Effector memory CD8-positive, alpha-beta T cell (primary cell): ENCODE results near the gene TNNT2.
A peak's percentile ranks its signal among the peaks of the same experiment; 100 is the strongest.

Experiments used
- ATAC-seq: fragments of 150-1000 bp; cut with Tn5 transposase; replicated peaks from 2 replicates; pipeline ENCODE4 v1.10.0; 2021; ENCODE audit warnings: mild to moderate bottlenecking, moderate library complexity
- DNase-seq, 3 experiments: peaks; one replicate each; pipeline ENCODE4 v3.0.0; 2021
- H3K27ac Mint-ChIP-seq, 2 donors: one replicate each; pipeline ENCODE4 v1.8.0; 2022; ENCODE audit warnings: mild to moderate bottlenecking in 2 of 2, mixed read lengths in 2 of 2, moderate library complexity in 2 of 2
- H3K27me3 Mint-ChIP-seq, 2 donors: one replicate each; pipeline ENCODE4 v1.8.0; 2022; ENCODE audit warnings: mixed read lengths in 2 of 2
- H3K36me3 Mint-ChIP-seq: one replicate; pipeline ENCODE4 v1.8.0; 2022; ENCODE audit warnings: mild to moderate bottlenecking, moderate library complexity, mixed read lengths; ENCODE audit not compliant: insufficient read depth
- H3K4me1 Mint-ChIP-seq, 2 donors: one replicate each; pipeline ENCODE4 v1.8.0; 2022; ENCODE audit warnings: low read depth in 2 of 2, mixed read lengths in 2 of 2
- H3K4me3 Mint-ChIP-seq, 2 donors: one replicate each; pipeline ENCODE4 v1.8.0; 2022; ENCODE audit warnings: mild to moderate bottlenecking in 2 of 2, mixed read lengths in 2 of 2, moderate library complexity in 2 of 2
- H3K9me3 Mint-ChIP-seq, 2 donors: one replicate each; pipeline ENCODE4 v1.8.0; 2022; ENCODE audit warnings: mixed read lengths in 2 of 2

TNNT2 gene

DNA sequence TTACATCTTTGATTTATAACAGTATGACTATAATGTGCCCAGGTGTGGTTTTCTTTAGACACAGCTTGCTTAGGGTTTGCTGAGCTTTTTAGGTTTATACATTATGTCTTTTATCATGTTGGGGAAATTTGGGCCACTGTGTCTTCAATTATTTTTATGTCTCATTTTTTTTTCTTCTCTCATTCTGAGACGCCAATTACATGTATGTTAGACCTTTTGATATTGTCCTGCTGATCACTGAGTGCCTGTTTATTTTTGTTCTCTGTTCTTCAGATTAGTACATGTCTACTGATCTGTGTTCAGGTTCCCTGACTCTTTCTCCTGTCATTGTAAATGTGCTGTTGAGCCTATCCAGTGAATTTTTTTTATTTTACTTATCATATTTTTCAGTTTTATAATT is 36.1 kb downstream of the TNNT2 start:
- H3K27me3 Mint-ChIP-seq, result peaks cover 7 to 9% of the 10 kb centered on the region in 2 donors
- H3K4me1 Mint-ChIP-seq, result no peaks in the 10 kb centered on the region
- H3K4me3 Mint-ChIP-seq, result no peak overlapping the region
- DNase-seq (no peak), ATAC-seq (no peak)
- no peaks in the 10 kb centered on the region for H3K36me3 Mint-ChIP-seq
- H3K27ac Mint-ChIP-seq, result no peak overlapping the region
- no peaks in the 10 kb centered on the region for H3K9me3 Mint-ChIP-seq

GRCh38 chr1:201336711-201337450 is 40.6 kb downstream of the TNNT2 start:
- H3K27me3 Mint-ChIP-seq, result peaks cover 7 to 33% of the 10 kb centered on the region in 2 donors
- DNase-seq (no peak), ATAC-seq (no peak)
- no peak overlapping the region for H3K4me3 Mint-ChIP-seq
- no peaks in the 10 kb centered on the region for H3K36me3 Mint-ChIP-seq
- peak overlapping the region in 1 of 2 donors; percentile 5 for H3K27ac Mint-ChIP-seq
- H3K9me3 Mint-ChIP-seq, result no peaks in the 10 kb centered on the region
- no peaks in the 10 kb centered on the region for H3K4me1 Mint-ChIP-seq

DNA sequence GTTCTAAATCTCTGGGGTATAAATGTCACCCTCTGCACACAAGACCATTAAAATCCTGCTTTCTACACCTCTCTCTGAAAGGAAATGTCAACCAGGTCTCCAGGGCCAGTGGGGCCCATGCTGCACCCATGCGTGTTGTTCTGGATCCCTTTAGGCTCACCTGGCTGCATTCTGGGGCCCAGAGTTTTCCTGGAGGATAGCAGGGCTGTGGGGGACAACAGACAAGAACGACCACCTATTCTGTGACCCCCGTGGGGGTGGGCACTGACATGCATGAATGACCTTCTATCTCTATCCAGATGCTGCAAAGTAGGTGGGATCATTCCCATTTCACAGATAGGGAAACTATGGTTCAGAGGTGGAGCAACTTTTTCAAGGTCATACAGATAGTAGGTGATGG is 41.6 kb downstream of the TNNT2 start:
- no peak for DNase-seq
- peaks cover 4% of the 10 kb centered on the region for H3K36me3 Mint-ChIP-seq
- H3K4me3 Mint-ChIP-seq, result no peak overlapping the region
- no peak for ATAC-seq
- H3K9me3 Mint-ChIP-seq, result no peaks in the 10 kb centered on the region
- no peak overlapping the region for H3K27ac Mint-ChIP-seq
- no peaks in the 10 kb centered on the region for H3K4me1 Mint-ChIP-seq
- peaks cover 8 to 43% of the 10 kb centered on the region in 2 donors for H3K27me3 Mint-ChIP-seq

GRCh38 chr1:201335174-201335870 is 42.2 kb downstream of the TNNT2 start:
- H3K9me3 Mint-ChIP-seq, result no peaks in the 10 kb centered on the region
- peaks cover 14 to 48% of the 10 kb centered on the region in 2 donors for H3K27me3 Mint-ChIP-seq
- no peaks in the 10 kb centered on the region for H3K4me1 Mint-ChIP-seq
- H3K36me3 Mint-ChIP-seq, result peaks cover 4% of the 10 kb centered on the region
- no peak for DNase-seq
- no peak overlapping the region for H3K27ac Mint-ChIP-seq
- no peak for ATAC-seq
- no peak overlapping the region for H3K4me3 Mint-ChIP-seq

GRCh38 chr1:201334325-201335173 is 42.9 kb downstream of the TNNT2 start:
- Mint-ChIP-seq H3K9me3 (no peaks in the 10 kb centered on the region), H3K27ac (no peak overlapping the region), H3K4me1 (no peaks in the 10 kb centered on the region), H3K36me3 (peaks cover 4% of the 10 kb centered on the region), H3K27me3 (peaks cover 16 to 56% of the 10 kb centered on the region in 2 donors), H3K4me3 (no peak overlapping the region)
- DNase-seq (no peak), ATAC-seq (no peak)

DNA sequence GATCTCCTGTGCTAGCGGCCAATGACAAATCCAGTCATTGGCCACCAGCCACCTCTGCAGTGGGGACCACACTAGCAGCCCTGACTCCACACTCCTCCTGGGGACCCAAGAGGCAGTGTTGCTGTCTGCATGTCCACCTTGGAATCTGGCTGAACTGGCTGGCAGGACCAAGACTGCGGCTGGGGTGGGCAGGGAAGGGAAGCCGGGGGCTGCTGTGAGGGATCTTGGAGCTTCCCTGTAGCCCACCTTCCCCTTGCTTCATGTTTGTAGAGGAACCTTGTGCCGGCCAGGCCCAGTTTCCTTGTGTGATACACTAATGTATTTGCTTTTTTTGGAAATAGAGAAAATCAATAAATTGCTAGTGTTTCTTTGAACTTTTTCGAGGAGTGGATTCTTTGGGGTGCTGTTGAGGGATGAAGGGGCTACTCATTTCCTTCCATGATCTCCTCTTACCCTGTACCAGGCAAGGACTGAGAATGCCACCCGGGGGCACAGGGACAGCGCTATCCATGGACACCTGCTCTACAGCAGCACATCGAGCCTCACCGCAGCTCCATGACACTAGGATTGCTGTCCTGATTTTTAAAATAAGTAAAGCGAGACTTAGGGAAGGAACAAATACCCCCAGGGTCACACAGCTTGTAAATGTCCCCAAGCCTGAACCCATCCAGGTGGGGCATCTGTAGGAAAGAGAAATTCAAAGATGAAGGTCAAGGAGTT is 44.7 kb downstream of the TNNT2 start:
- Mint-ChIP-seq H3K9me3 (no peaks in the 10 kb centered on the region), H3K4me1 (no peaks in the 10 kb centered on the region), H3K36me3 (peaks cover 4% of the 10 kb centered on the region), H3K4me3 (no peak overlapping the region), H3K27ac (no peak overlapping the region), H3K27me3 (peaks cover 9 to 57% of the 10 kb centered on the region in 2 donors)
- no peak for DNase-seq
- ATAC-seq, result no peak

DNA sequence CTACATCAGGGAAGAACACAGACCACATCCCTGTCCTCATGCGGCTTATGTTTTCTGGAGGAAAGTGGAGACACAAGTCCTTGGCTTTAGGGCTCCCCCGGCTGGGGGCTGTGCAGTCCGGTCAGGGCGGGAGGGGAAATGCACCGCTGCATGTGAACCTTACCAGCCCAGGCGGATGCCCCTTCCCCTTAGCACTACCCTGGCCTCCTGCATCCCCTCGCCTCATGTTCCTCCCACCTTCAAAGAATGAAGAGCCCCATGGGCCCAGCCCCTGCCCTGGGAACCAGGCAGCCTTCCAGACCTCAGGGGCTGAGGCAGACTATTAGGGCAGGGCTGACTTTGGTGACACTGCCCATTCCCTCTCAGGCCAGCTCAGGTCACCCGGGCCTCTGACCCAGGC is 45.5 kb downstream of the TNNT2 start:
- no peak for DNase-seq
- no peak for ATAC-seq
- Mint-ChIP-seq H3K36me3 (peaks cover 4% of the 10 kb centered on the region), H3K27me3 (peaks cover 12 to 59% of the 10 kb centered on the region in 2 donors), H3K4me3 (no peak overlapping the region), H3K27ac (no peak overlapping the region), H3K4me1 (no peaks in the 10 kb centered on the region), H3K9me3 (no peaks in the 10 kb centered on the region)

- Mint-ChIP-seq H3K36me3 (peaks cover 4% of the 10 kb centered on the region), H3K9me3 (no peaks in the 10 kb centered on the region), H3K4me1 (no peaks in the 10 kb centered on the region), H3K4me3 (no peak overlapping the region), H3K27ac (no peak overlapping the region), H3K27me3 (peaks cover 20 to 58% of the 10 kb centered on the region in 2 donors)
- DNase-seq (no peak), ATAC-seq (no peak)
Observed at GRCh38 chr1:201331166-201331565, 46.3 kb downstream of the TNNT2 start.

- Mint-ChIP-seq H3K36me3 (peaks cover 4% of the 10 kb centered on the region), H3K9me3 (no peaks in the 10 kb centered on the region), H3K27me3 (peaks cover 21 to 58% of the 10 kb centered on the region in 2 donors), H3K27ac (no peak overlapping the region), H3K4me1 (no peaks in the 10 kb centered on the region), H3K4me3 (no peak overlapping the region)
- DNase-seq, result no peak
- no peak for ATAC-seq
Observed at GRCh38 chr1:201330541-201330940, 46.9 kb downstream of the TNNT2 start.

DNA sequence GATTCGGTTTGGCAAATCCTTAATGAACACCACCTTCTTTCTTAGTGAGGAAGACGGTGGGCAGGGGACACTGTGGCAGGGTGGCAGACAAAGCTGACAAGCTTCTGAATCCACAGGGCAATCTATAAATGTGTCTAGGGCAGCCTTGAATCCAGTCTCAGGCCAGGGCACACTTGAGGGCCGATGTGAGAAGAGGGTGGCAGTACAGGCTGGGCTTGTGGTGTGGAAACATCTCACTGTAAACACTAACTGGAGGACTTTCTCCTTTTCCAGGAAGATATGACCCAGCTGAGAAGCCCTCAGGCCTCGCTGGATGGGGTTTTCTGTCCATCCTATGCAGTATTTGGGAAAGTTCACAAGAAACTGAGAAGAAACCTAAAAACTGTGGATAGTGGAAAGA is 47.7 kb downstream of the TNNT2 start:
- ATAC-seq, result no peak

DNA sequence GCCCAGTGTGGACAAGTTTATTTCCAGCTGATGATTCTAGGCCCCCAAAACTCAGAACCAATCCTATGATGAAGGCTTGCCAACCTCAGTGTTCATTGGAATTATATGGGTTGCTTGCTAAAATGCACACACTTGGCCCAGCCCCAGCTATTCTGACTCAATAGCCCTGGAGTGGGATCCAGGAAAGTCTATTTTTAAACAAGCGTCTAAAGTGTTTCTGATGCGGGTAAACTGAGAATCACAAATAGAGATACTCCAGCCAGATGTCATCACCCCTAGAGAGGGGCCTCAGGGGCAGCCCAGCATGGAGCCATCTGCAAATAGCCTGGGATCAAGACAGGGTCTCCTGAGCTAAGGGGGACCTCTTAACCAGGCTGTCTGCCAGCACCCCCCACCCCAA is 48.2 kb downstream of the TNNT2 start:
- peaks cover 4% of the 10 kb centered on the region for H3K36me3 Mint-ChIP-seq
- H3K27ac Mint-ChIP-seq, result no peak overlapping the region
- H3K9me3 Mint-ChIP-seq, result no peaks in the 10 kb centered on the region
- no peak overlapping the region for H3K4me3 Mint-ChIP-seq
- H3K27me3 Mint-ChIP-seq, result peaks cover 21 to 54% of the 10 kb centered on the region in 2 donors
- no peak for DNase-seq
- ATAC-seq, result no peak
- H3K4me1 Mint-ChIP-seq, result no peaks in the 10 kb centered on the region

More for the DNA sequence above, 47.7 kb downstream of the TNNT2 start:
- Mint-ChIP-seq H3K4me3 (no peak overlapping the region), H3K36me3 (peaks cover 4% of the 10 kb centered on the region), H3K9me3 (no peaks in the 10 kb centered on the region), H3K27me3 (peaks cover 21 to 54% of the 10 kb centered on the region in 2 donors), H3K27ac (no peak overlapping the region), H3K4me1 (no peaks in the 10 kb centered on the region)
- no peak for DNase-seq

- H3K27ac Mint-ChIP-seq, result no peak overlapping the region
- DNase-seq, result no peak
Observed at GRCh38 chr1:201328576-201328975, 48.9 kb downstream of the TNNT2 start.

GRCh38 chr1:201327687-201328240 is 49.7 kb downstream of the TNNT2 start:
- H3K27ac Mint-ChIP-seq, result no peak overlapping the region
- H3K4me3 Mint-ChIP-seq, result no peak overlapping the region
- H3K27me3 Mint-ChIP-seq, result peaks cover 21 to 57% of the 10 kb centered on the region in 2 donors
- no peaks in the 10 kb centered on the region for H3K9me3 Mint-ChIP-seq
- peaks cover 4% of the 10 kb centered on the region for H3K36me3 Mint-ChIP-seq
- ATAC-seq, result no peak
- no peak for DNase-seq
- H3K4me1 Mint-ChIP-seq, result no peaks in the 10 kb centered on the region

More at GRCh38 chr1:201328576-201328975, 48.9 kb downstream of the TNNT2 start:
- H3K9me3 Mint-ChIP-seq, result no peaks in the 10 kb centered on the region
- H3K27me3 Mint-ChIP-seq, result peaks cover 21 to 58% of the 10 kb centered on the region in 2 donors
- H3K4me3 Mint-ChIP-seq, result no peak overlapping the region
- no peak for ATAC-seq
- no peaks in the 10 kb centered on the region for H3K4me1 Mint-ChIP-seq
- peaks cover 4% of the 10 kb centered on the region for H3K36me3 Mint-ChIP-seq
